ENCODE measurements around the gene ARAP2. TPM values are rescaled to one million over a fixed set of nuclear protein-coding genes. Genes with fewer than 3 reads are reported as not detected.

The ARAP2 gene
- total and polyA plus RNA-seq, 9 of the 15 experiments (the other 6 are each of a cell fraction or from before 2014, with no cell fraction given): 0.03 to 0.35 (median 0.11) TPM; not detected in 4

GRCh38 chr4:36254371-36254770 lies 10.1 kb upstream of the ARAP2 start (continued):
- TF ChIP-seq, protein P1, sequence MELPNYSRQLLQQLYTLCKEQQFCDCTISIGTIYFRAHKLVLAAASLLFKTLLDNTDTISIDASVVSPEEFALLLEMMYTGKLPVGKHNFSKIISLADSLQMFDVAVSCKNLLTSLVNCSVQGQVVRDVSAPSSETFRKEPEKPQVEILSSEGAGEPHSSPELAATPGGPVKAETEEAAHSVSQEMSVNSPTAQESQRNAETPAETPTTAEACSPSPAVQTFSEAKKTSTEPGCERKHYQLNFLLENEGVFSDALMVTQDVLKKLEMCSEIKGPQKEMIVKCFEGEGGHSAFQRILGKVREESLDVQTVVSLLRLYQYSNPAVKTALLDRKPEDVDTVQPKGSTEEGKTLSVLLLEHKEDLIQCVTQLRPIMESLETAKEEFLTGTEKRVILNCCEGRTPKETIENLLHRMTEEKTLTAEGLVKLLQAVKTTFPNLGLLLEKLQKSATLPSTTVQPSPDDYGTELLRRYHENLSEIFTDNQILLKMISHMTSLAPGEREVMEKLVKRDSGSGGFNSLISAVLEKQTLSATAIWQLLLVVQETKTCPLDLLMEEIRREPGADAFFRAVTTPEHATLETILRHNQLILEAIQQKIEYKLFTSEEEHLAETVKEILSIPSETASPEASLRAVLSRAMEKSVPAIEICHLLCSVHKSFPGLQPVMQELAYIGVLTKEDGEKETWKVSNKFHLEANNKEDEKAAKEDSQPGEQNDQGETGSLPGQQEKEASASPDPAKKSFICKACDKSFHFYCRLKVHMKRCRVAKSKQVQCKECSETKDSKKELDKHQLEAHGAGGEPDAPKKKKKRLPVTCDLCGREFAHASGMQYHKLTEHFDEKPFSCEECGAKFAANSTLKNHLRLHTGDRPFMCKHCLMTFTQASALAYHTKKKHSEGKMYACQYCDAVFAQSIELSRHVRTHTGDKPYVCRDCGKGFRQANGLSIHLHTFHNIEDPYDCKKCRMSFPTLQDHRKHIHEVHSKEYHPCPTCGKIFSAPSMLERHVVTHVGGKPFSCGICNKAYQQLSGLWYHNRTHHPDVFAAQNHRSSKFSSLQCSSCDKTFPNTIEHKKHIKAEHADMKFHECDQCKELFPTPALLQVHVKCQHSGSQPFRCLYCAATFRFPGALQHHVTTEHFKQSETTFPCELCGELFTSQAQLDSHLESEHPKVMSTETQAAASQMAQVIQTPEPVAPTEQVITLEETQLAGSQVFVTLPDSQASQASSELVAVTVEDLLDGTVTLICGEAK (IDR thresholded peaks at IDR 0.05): no peak
- TF ChIP-seq, protein P1 (CRISPR knock-in tag; IDR thresholded peaks at IDR 0.05): no peak
- TF ChIP-seq NFRKB (IDR thresholded peaks at IDR 0.05; ENCODE audit: low read depth): no peak
- no peak for TF ChIP-seq CBFB (CRISPR knock-in tag; IDR thresholded peaks at IDR 0.05)
- no peak for TF ChIP-seq NFIC (IDR thresholded peaks at IDR 0.05)
- TF ChIP-seq RHOXF2B (CRISPR knock-in tag; conservative IDR thresholded peaks at IDR 0.05): no peak
